GM18526 (cell line): ENCODE measurements around the gene SRD5A2.

ENCODE experiments used
- POLR2A ChIP-seq: IDR thresholded peaks from 3 replicates; pipeline ENCODE4 v1.6.1; 2011; ENCODE audit not compliant: insufficient read length; ENCODE audit errors: extremely low read depth

SRD5A2 gene, protein sequence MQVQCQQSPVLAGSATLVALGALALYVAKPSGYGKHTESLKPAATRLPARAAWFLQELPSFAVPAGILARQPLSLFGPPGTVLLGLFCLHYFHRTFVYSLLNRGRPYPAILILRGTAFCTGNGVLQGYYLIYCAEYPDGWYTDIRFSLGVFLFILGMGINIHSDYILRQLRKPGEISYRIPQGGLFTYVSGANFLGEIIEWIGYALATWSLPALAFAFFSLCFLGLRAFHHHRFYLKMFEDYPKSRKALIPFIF

DNA sequence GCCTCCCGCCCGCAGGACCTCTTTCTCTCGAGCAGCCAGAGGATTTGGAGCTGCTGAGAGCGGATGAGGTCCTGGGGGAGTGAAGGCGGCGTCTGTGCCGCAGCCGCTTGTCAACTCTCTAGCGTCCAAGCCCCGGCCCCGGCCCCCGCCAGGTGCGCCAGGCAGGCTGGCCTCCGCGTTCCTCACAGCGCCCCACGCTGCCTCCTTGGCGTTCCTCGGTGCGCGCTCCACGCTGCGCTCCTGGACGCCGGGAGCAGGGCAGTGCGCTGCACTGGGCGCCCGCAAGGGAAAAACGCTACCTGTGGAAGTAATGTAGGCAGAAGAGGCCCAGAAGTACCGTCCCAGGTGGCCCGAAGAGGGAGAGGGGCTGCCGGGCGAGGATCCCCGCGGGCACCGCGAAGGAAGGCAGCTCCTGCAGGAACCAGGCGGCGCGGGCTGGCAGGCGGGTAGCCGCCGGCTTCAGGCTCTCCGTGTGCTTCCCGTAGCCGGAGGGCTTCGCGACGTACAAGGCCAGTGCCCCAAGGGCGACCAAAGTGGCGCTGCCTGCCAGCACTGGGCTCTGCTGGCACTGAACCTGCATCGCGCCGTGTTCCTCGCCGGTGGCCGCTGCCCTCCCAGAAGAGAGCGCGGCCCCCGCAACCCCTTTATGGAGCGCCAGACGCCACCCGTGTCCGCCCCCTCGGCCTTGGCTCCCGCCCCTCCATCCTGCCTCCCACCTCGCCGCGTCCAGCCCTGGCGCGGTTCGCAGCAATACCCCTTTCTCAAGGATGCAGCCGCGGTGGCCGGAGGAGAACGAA, at the start of gene SRD5A2:
Gene SRD5A2 (minus strand): TSS at position 618 of the 797 bp plus-strand sequence. CDS start 38 bp downstream, at position 580.
- no peak for TF ChIP-seq POLR2A

DNA sequence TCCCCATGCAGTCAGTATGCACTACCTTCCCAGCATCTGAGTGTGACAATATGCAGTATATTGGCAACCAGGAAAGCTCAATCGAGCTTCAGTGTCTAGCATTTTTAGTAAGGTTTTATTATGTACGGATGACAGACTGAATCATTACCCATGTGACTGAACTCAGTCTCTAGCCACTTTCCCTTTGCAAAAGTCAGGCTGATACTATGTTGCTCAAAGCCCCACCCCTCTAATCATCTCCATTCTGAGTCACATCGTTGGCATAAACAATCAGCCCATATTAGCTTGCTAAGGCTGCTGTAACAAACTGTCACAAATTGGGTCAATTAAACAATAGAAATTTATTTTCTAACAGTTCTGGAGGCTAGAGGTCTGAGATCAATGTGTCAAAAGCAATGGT, 25.8 kb upstream of the SRD5A2 start:
- no peak for TF ChIP-seq POLR2A

DNA sequence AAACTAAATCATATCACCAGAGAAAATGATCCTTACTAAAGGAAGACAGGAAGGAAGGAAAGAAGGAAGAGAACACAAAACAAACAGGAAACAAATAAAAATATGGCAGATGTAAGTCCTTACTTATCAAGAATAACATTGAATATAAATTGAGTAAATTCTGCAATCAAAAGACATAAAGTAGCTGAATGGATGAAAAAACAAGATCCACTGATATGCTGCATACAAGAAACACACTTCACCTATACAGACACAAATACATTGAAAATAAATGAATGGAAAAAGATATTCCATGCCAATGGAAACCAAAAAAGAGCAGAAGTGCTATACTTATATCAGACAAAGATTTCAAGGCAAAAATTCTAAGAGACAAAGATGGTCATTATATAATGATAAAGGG, 18.0 kb upstream of the SRD5A2 start:
- TF ChIP-seq POLR2A, result no peak

DNA sequence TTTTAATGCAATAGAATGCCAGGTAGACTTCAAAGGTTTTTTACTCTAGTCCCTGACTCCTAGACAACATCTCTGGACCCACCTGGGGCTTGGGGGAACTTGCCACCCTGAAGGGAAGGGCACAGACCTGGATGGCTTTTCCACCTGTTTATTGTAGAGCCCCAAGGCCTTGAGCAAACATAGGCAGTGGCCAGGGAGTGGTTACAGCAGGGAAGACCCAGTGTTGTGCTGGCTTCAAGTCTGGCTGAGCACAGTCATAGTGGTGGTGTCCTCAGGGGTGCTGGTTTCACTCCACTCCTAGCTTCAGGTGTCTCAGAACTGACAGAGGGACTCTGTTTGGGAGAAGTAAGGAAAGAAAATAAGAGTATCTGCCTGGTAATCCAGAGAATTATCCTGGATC, 5.5 kb upstream of the SRD5A2 start:
- no peak for TF ChIP-seq POLR2A

DNA sequence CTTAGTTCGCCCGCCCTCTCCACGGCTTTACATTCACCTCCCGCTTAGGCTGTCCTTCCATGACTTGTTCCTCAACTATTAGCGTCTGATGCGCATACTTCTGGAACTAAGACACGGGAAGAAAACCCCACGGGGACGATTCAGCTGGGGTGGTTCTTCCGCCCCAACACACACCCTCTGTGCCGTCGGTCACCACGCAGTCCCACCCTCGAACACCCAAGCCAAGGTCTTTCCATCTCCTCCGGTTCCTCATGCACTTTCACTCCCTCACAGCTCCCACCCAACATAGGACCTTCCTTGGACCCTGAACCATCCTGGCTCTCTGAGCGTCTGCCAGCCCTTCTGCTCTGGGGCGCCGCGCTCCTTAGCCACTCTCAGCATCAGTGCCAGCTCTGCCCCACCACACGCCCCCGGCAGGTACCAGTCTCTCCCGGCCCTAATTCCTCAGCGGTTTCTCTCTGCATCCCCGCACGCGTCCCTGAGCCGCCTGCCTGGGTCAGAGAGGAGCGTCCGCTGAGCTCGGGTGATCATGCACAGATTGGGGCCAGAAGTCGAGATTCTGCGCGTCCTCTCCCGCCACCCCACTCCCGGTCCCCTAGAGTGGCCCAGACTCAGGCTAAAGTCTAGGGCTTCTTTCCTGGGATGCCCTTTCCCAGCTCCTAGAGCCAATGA, 522 bp upstream of the SRD5A2 start:
- no peak for TF ChIP-seq POLR2A

DNA sequence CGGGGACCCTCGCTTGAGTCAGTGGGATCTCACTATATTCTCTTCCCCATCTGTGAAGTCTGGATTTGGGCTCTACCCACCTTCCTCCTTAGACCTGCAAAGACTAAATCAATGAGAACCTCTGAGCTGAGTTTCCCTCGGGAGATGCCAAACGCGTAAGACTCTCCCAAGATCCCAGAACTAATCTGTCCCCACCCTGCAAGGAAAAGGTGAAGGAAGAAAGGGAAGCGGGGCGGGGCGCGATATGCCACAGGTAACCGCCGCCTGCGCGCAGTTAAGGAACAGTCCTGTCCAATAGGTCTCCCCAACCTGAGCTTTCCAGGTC, 780 bp downstream of the SRD5A2 start:
- no peak for TF ChIP-seq POLR2A

DNA sequence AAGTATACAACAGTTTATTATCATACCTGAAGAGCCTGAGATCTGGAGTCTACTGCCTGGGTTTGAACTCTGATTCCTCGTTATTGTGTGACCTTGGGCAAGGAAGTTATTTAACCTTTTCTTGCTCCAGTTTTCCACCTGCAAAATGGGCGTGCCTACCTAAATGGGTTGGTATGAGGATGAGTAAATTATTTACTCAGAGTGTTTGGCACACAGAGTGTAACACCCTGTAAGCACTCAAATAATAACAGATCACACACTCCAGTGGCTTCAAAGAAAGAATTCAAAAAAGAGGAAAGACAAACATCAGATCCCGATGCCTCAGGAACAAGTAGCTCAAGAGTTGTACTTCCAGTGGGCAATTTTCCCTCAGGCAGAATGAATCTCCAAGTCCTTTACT, 2.4 kb downstream of the SRD5A2 start:
- no peak for TF ChIP-seq POLR2A

DNA sequence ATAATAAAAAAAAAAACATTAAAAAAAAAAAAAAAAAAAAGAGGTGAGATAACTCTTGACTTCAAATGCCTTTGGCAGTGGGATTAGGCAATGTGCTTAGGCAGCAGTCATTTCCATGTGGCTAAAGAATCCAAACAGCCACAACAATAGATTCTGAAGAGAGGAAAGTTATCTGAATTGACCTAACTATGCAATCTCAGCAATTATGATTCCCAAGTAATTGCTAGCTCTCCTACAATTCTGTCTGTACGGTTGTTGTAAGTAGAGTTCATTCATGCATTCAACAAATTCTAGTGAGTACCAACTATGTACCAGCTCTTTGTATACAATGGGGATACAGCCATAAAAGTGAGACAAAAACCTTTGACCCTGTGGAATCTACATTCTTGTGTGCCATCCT, 3.6 kb downstream of the SRD5A2 start:
- TF ChIP-seq POLR2A, result no peak

DNA sequence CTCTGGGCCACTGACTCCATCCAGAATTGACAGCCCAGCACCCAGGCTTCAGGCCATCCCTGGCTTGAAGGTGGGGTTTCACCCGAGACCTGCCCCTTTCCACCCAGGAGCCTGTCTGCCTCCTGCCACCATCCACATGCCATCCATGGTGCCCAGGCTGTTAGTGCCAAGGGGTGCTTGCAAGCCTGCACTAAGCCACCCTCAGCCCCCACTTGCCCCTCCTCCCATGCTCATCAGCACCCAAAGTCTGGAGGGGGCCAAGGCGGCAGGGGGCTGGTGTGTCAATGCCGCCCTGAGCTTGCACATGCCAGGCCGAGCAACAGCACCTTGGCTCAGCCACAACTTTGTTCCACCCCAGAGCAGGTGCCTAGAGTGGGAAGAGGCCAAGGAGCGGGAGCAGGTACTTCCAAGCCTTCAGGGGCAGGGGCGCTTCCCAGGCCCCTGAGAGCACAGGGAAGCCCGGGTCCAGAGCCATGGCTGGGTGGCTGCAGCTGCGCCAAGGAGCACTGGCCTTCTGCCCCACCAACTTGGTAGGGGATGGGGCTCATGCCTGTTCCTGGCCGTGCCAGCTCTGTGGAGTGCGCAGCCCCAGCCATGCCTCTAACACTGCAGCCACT, 12.0 kb downstream of the SRD5A2 start:
- no peak for TF ChIP-seq POLR2A

DNA sequence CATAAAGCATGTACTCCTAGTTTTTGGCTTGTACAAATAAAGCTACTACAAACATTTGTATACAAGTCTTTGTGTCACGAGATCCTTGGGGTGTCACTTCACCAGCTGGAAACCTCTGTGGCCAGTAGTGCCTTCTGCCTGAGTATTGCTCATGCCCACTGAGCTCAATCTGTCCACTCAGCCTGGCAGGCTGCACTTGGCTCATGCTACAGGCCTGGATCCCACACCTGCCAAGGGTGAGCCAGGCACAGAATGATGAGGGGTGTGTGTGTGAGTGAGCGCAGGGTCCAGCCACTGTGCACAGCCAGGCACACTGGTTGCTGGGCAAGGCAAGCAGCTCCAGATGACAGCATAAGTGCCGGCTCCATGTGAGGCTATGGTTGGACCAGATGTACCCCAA, 13.1 kb downstream of the SRD5A2 start:
- TF ChIP-seq POLR2A, result no peak

DNA sequence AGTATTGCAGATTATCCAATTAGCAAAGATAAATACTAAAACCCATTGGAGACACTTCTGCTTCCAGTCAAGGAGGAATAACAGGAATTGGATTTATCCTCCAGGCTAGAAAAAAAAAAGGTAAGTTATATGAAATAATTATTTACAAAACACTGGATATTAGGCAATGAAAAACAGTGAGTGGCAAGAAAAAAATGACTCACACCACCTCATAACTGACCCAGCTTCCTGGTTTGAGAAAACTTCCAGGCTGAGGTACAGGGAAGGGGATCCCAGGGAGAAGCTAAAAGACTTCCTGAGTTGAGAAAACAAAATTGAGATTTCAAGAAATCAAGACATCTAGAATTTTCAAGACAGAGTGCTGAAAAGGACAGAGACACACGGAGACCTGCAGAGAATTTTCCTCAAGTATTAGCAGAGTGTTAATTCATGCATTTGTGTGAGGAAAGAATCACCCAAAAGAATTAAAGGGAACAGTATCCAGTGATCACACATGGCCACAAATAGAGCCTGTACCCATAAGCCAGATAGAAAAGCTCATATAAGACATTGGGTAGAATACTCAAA, 17.4 kb downstream of the SRD5A2 start:
- no peak for TF ChIP-seq POLR2A

DNA sequence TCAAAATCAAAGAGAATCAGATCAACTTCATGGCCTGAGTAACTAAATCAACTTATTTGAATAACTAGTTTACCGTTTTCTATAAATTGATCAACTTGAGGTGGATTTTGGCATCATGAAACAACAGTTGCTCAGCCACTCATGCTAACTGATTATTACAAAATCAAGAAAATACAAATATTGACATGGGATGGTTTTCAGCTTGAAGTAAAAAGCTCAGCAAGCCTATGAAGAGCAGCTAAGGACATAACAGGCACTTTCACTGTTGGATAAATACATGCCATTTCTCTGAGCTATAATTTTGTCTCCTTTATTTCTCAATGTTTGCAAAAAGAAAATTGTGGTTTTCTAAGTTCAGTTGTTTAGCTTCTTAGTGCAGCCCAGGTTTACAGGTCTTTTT, 18.9 kb downstream of the SRD5A2 start:
- no peak for TF ChIP-seq POLR2A

DNA sequence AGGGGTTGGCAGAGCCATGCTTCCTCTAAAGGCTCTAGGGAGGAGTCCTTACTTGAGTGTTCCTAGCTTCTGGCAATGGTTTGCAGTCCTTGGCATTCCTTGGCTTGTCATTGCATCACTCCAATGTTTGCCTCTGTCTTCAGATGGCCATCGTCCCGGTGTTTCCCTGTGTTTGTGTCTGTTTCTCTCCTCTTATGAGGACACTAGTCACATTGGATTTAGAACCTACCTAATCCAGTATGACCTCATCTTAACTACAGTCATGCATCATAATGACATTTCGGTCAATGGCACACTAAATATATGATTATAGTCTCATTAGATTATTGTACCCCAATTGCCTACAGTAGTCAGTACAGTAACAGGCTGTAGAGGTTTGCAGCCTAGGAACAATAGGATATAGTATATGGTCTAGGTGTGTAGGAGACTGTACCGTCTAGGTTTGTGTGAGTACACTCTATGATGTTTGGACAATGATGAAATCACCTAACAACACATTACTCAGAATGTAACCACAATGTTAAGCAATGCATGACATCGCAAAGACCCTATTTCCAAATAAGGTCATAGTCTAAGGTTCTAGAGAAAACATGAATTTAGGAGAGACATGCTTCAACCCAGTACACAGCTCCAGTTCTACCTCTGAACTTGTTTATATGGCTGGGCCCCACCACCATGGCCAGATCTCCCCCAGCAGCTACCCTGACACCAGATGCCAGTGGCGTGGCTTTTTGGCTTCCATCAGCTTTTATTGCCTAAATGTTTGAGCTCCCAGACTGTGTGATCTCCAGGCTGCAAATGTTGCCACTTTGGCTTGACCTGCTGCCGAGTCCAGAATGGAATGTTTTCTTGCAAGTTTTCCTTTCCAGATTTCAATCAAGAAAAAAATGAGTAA, 22.1 kb downstream of the SRD5A2 start:
- no peak for TF ChIP-seq POLR2A

DNA sequence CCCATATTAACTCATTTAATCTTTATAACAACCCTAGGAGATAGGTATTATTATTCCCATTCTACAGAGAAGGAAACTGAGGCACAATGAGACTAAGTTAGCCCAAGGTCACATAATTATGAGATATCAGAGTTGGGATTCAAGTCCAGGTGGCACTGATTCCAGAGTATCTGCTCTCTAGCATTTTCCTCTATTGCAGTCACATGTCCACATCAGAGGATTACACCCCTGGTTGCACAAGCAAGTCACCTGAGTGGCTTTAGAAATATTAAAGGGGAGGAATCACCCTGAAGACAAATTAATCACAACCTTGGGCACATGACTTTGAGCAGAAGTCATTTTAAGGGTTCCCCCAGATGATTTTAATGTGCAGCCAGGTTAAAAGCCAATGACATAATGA, 23.8 kb downstream of the SRD5A2 start:
- TF ChIP-seq POLR2A, result no peak
